Measurements from ENCODE around the gene PLCB1. TPM values are rescaled to one million over a fixed set of nuclear protein-coding genes. Genes with fewer than 3 reads are reported as not detected.
"Not testable (repeated sequence)": the region's sequence is repeated elsewhere in the genome, so short reads cannot be mapped to it uniquely, and the experiment has no call there.

The PLCB1 gene
- 23.8 and 25.3 TPM in 2 replicates for polyA plus RNA-seq (2014; cell fraction: cytosol; rRNA removed)
- polyA plus RNA-seq (2014; cell fraction: nucleus; rRNA removed), result 17.6 and 24.9 TPM in 2 replicates

- peak; percentile 88 for DNase-seq (ENCODE audit: low spot score)
Measured at GRCh38 chr20:8131598-8132483, at the start of gene PLCB1. Gene PLCB1, plus strand, starts transcription at chr20:8132266. Its CDS starts 386 bp downstream, at chr20:8132652.

GRCh38 chr20:8082989-8083388 is 49.1 kb upstream of the PLCB1 start:
- peak; percentile 41 for DNase-seq (ENCODE audit: low spot score)

- DNase-seq (ENCODE audit: low spot score), result no peak
Measured at GRCh38 chr20:8089668-8090067, 42.4 kb upstream of the PLCB1 start.

- no peak for DNase-seq (ENCODE audit: low spot score)
Measured at GRCh38 chr20:8094415-8094818, 37.6 kb upstream of the PLCB1 start.

GRCh38 chr20:8094850-8095249 is 37.2 kb upstream of the PLCB1 start:
- DNase-seq (ENCODE audit: low spot score), result no peak

- DNase-seq (ENCODE audit: low spot score), result no peak
Measured at GRCh38 chr20:8095648-8096572, 36.2 kb upstream of the PLCB1 start.

- DNase-seq (ENCODE audit: low spot score), result no peak
Measured at GRCh38 chr20:8097307-8097706, 34.8 kb upstream of the PLCB1 start.

GRCh38 chr20:8104252-8104651 is 27.8 kb upstream of the PLCB1 start:
- no peak for DNase-seq (ENCODE audit: low spot score)

- not testable (repeated sequence) for DNase-seq (ENCODE audit: low spot score)
Measured at GRCh38 chr20:8114612-8115011, 17.5 kb upstream of the PLCB1 start.

- no peak for DNase-seq (ENCODE audit: low spot score)
Measured at GRCh38 chr20:8115436-8115835, 16.6 kb upstream of the PLCB1 start.

GRCh38 chr20:8116067-8116811 is 15.8 kb upstream of the PLCB1 start:
- peak; percentile 29 for DNase-seq (ENCODE audit: low spot score)

GRCh38 chr20:8117636-8118035 is 14.4 kb upstream of the PLCB1 start:
- DNase-seq (ENCODE audit: low spot score), result no peak

- DNase-seq (ENCODE audit: low spot score), result no peak
Measured at GRCh38 chr20:8118039-8118438, 14.0 kb upstream of the PLCB1 start.

- DNase-seq (ENCODE audit: low spot score), result no peak
Measured at GRCh38 chr20:8118760-8119159, 13.3 kb upstream of the PLCB1 start.

- no peak for DNase-seq (ENCODE audit: low spot score)
Measured at GRCh38 chr20:8121666-8122065, 10.4 kb upstream of the PLCB1 start.

GRCh38 chr20:8124639-8125038 is 7.4 kb upstream of the PLCB1 start:
- no peak for DNase-seq (ENCODE audit: low spot score)

GRCh38 chr20:8126181-8126580 is 5.9 kb upstream of the PLCB1 start:
- no peak for DNase-seq (ENCODE audit: low spot score)

- no peak for DNase-seq (ENCODE audit: low spot score)
Measured at GRCh38 chr20:8126841-8127378, 5.2 kb upstream of the PLCB1 start.

- DNase-seq (ENCODE audit: low spot score), result no peak
Measured at GRCh38 chr20:8127553-8128255, 4.4 kb upstream of the PLCB1 start.

- no peak for DNase-seq (ENCODE audit: low spot score)
Measured at GRCh38 chr20:8128291-8129060, 3.6 kb upstream of the PLCB1 start.

Data from SK-N-DZ (cell line).